ENCODE measurements around the gene PRKRA.
"Not testable (repeated sequence)": the region's sequence is repeated elsewhere in the genome, so short reads cannot be mapped to it uniquely, and the experiment has no call there.

PRKRA gene

GRCh38 chr2:178414266-178415247 lies 36.4 kb downstream of the PRKRA start:
- DNase-seq (ENCODE audit: low read depth in 1 of 2, low spot score in 1 of 2), result peak; percentile 37 to 58

GRCh38 chr2:178413472-178414265 lies 37.3 kb downstream of the PRKRA start:
- DNase-seq (ENCODE audit: low read depth in 1 of 2, low spot score in 1 of 2), result peak; percentile 48 to 51

- DNase-seq (ENCODE audit: low read depth in 1 of 2, low spot score in 1 of 2), result not testable (repeated sequence)
Measured at GRCh38 chr2:178412453-178412852, 38.5 kb downstream of the PRKRA start.

- no peak for DNase-seq (ENCODE audit: low read depth in 1 of 2, low spot score in 1 of 2)
Measured at GRCh38 chr2:178412047-178412446, 38.9 kb downstream of the PRKRA start.

GRCh38 chr2:178409261-178409660 lies 41.7 kb downstream of the PRKRA start:
- no peak for DNase-seq (ENCODE audit: low read depth in 1 of 2, low spot score in 1 of 2)

- no peak for DNase-seq (ENCODE audit: low read depth in 1 of 2, low spot score in 1 of 2)
Measured at GRCh38 chr2:178404368-178404767, 46.6 kb downstream of the PRKRA start.

GRCh38 chr2:178403671-178404306 lies 47.2 kb downstream of the PRKRA start:
- DNase-seq (ENCODE audit: low read depth in 1 of 2, low spot score in 1 of 2), result no peak

- no peak for DNase-seq (ENCODE audit: low read depth in 1 of 2, low spot score in 1 of 2)
Measured at GRCh38 chr2:178401994-178402437, 49.0 kb downstream of the PRKRA start.

- no peak for DNase-seq (ENCODE audit: low read depth in 1 of 2, low spot score in 1 of 2)
Measured at GRCh38 chr2:178397002-178397605, 53.9 kb downstream of the PRKRA start.

GRCh38 chr2:178395941-178396570 lies 54.9 kb downstream of the PRKRA start:
- no peak for DNase-seq (ENCODE audit: low read depth in 1 of 2, low spot score in 1 of 2)

GRCh38 chr2:178395295-178395694 lies 55.7 kb downstream of the PRKRA start:
- no peak for DNase-seq (ENCODE audit: low read depth in 1 of 2, low spot score in 1 of 2)

GRCh38 chr2:178394859-178395258 lies 56.1 kb downstream of the PRKRA start:
- no peak for DNase-seq (ENCODE audit: low read depth in 1 of 2, low spot score in 1 of 2)

GRCh38 chr2:178392215-178392614 lies 58.8 kb downstream of the PRKRA start:
- no peak for DNase-seq (ENCODE audit: low read depth in 1 of 2, low spot score in 1 of 2)

- no peak for DNase-seq (ENCODE audit: low read depth in 1 of 2, low spot score in 1 of 2)
Measured at GRCh38 chr2:178391701-178392100, 59.3 kb downstream of the PRKRA start.

- DNase-seq (ENCODE audit: low read depth in 1 of 2, low spot score in 1 of 2), result no peak
Measured at GRCh38 chr2:178388287-178388686, 62.7 kb downstream of the PRKRA start.

- DNase-seq (ENCODE audit: low read depth in 1 of 2, low spot score in 1 of 2), result no peak
Measured at GRCh38 chr2:178386986-178387597, 63.9 kb downstream of the PRKRA start.

- no peak for DNase-seq (ENCODE audit: low read depth in 1 of 2, low spot score in 1 of 2)
Measured at GRCh38 chr2:178385595-178386148, 65.3 kb downstream of the PRKRA start.

GRCh38 chr2:178383718-178384117 lies 67.3 kb downstream of the PRKRA start:
- DNase-seq (ENCODE audit: low read depth in 1 of 2, low spot score in 1 of 2), result no peak

All from activated T-helper 1 cell treated with anti-CD3 and anti-CD28 coated beads, Interleukin-2, amount 50 U/mL, for 16 hours (primary cell).